H1 (cell line): Measurements from ENCODE around the gene PGBD4. TPM values are rescaled to one million over a fixed set of nuclear protein-coding genes. Genes with fewer than 3 reads are reported as not detected.
A peak's percentile ranks its signal among the peaks of the same experiment; 100 is the strongest.

Experiments used
- CTCF ChIA-PET: fragments of 300-600 bp; sonication (Branson Sonifier 250); formaldehyde crosslinking; loops from one replicate; lab custom pipeline; 2021; ENCODE audit not compliant: partially characterized antibody; lab: Charles Lee
- POLR2A ChIA-PET: fragments of 300-600 bp; sonication (Branson Sonifier 250); formaldehyde crosslinking; loops from one replicate; lab custom pipeline; 2021; ENCODE audit warnings: inconsistent platforms; ENCODE audit not compliant: partially characterized antibody; lab: Charles Lee
- DNase-seq, 2 experiments: peaks; one replicate each; pipeline versions ENCODE4 v3.0.0 to v3.0.0-alpha.2; 2010 to 2022; ENCODE audit warnings: low spot score in 2 of 2, low read depth in 1 of 2, mixed read lengths in 1 of 2
- FAIRE-seq: peaks from 2 replicates; lab custom pipeline; 2011; peaks lifted over from hg19 to GRCh38; lab: Jason Lieb, UNC
- H2AFZ ChIP-seq: 2 replicates; pipeline ENCODE4 v1.8.1; 2012; ENCODE audit warnings: low read length, inconsistent platforms
- H2AK5ac ChIP-seq: 2 replicates; pipeline ENCODE4 v1.6.1; 2013; ENCODE audit warnings: low read depth, low read length
- H2BK120ac ChIP-seq: replicated peaks from 2 replicates; pipeline ENCODE3; 2013; ENCODE audit warnings: low read depth, low read length, inconsistent platforms
- H2BK12ac ChIP-seq: 2 replicates; pipeline ENCODE4 v1.6.1; 2013; ENCODE audit warnings: low read depth, low read length
- H2BK15ac ChIP-seq: 2 replicates; pipeline ENCODE4 v1.6.1; 2013; ENCODE audit warnings: low read length
- H2BK20ac ChIP-seq: 2 replicates; pipeline ENCODE4 v1.6.1; 2013; ENCODE audit warnings: low read length
- H2BK5ac ChIP-seq: 2 replicates; pipeline ENCODE4 v1.6.1; 2013; ENCODE audit warnings: low read depth, low read length
- H3K14ac ChIP-seq: 2 replicates; pipeline ENCODE4 v1.6.1; 2013; ENCODE audit warnings: inconsistent platforms; ENCODE audit not compliant: insufficient read length
- H3K18ac ChIP-seq: 2 replicates; pipeline ENCODE4 v1.6.1; 2013; ENCODE audit warnings: low read length; ENCODE audit errors: extremely low read depth
- H3K23ac ChIP-seq: 2 replicates; pipeline ENCODE4 v1.6.1; 2013; ENCODE audit warnings: inconsistent platforms; ENCODE audit not compliant: insufficient read length
- H3K23me2 ChIP-seq: 2 replicates; pipeline ENCODE4 v1.6.1; 2013; ENCODE audit warnings: low read depth, low read length
- H3K27ac ChIP-seq: 2 replicates; pipeline ENCODE4 v1.6.1; 2011; ENCODE audit warnings: low read depth, low read length, inconsistent platforms
- H3K27me3 ChIP-seq, 4 experiments: replicated peaks in 1 of 4; 1 replicate in 1 of 4; 2 replicates in 3 of 4; pipeline versions ENCODE4 v1.6.1 to v1.8.1; 2011 to 2013; ENCODE audit warnings: low read length in 3 of 4, mild to moderate bottlenecking in 3 of 4, inconsistent platforms in 2 of 4, mixed read lengths in 2 of 4, moderate library complexity in 1 of 4; ENCODE audit not compliant: control insufficient read depth in 3 of 4, insufficient read depth in 3 of 4; ENCODE audit errors: extremely low read depth in 1 of 4
- H3K36me3 ChIP-seq, 4 experiments: 2 replicates each; pipeline versions ENCODE4 v1.6.1 to v1.8.1; 2011 to 2013; ENCODE audit warnings: mild to moderate bottlenecking in 4 of 4, low read length in 3 of 4, moderate library complexity in 2 of 4, control low read depth in 1 of 4, inconsistent platforms in 1 of 4; ENCODE audit not compliant: insufficient read depth in 4 of 4, control insufficient read depth in 2 of 4
- H3K4ac ChIP-seq: replicated peaks from 2 replicates; pipeline ENCODE3; 2013; ENCODE audit warnings: low read length, low read depth, mixed read lengths, inconsistent platforms; ENCODE audit not compliant: insufficient read length
- H3K4me1 ChIP-seq, 4 experiments: replicated peaks in 1 of 4; 1 replicate in 1 of 4; 2 replicates in 3 of 4; pipeline versions ENCODE4 v1.6.1 to v1.8.1; 2011 to 2013; ENCODE audit warnings: low read length in 3 of 4, inconsistent platforms in 2 of 4, mixed read lengths in 1 of 4; ENCODE audit not compliant: insufficient read depth in 4 of 4, control insufficient read depth in 3 of 4
- H3K4me2 ChIP-seq, 2 experiments: 2 replicates each; pipeline versions ENCODE4 v1.6.1 to v1.8.1; 2011 to 2013; ENCODE audit warnings: low read depth in 2 of 2, low read length in 2 of 2, control low read depth in 1 of 2, inconsistent platforms in 1 of 2, mild to moderate bottlenecking in 1 of 2; ENCODE audit not compliant: insufficient read depth in 1 of 2
- H3K4me3 ChIP-seq, 4 experiments: fragments of 200-600, 300-600 bp in 1 of 4; sonication (generic), shearing (Covaris generic), sonication (Bioruptor Twin) in 1 of 4; 2 replicates each; pipeline versions ENCODE4 v1.5.1 to v1.8.1; 2011 to 2016; ENCODE audit warnings: low read length in 4 of 4, low read depth in 3 of 4, control low read depth in 2 of 4, inconsistent platforms in 2 of 4, mild to moderate bottlenecking in 2 of 4, mixed read lengths in 1 of 4, moderate library complexity in 1 of 4; ENCODE audit not compliant: insufficient read depth in 2 of 4; ENCODE audit errors: extremely low read depth in 1 of 4
- H3K56ac ChIP-seq: replicated peaks from 2 replicates; pipeline ENCODE3; 2013; ENCODE audit warnings: low read depth, mild to moderate bottlenecking, mixed read lengths, low read length, inconsistent platforms; ENCODE audit not compliant: insufficient read length
- H3K79me1 ChIP-seq: 2 replicates; pipeline ENCODE4 v1.6.1; 2013; ENCODE audit warnings: low read depth, low read length, control low read depth
- H3K79me2 ChIP-seq, 2 experiments: 2 replicates each; pipeline versions ENCODE4 v1.6.1 to v1.8.1; 2012 to 2013; ENCODE audit warnings: low read length in 2 of 2, mild to moderate bottlenecking in 2 of 2, inconsistent platforms in 1 of 2; ENCODE audit not compliant: insufficient read depth in 2 of 2, control insufficient read depth in 1 of 2
- H3K9ac ChIP-seq, 4 experiments: replicated peaks in 1 of 4; 1 replicate in 1 of 4; 2 replicates in 3 of 4; pipeline versions ENCODE4 v1.6.1 to v1.8.1; 2011 to 2013; ENCODE audit warnings: low read depth in 3 of 4, low read length in 3 of 4, control low read depth in 2 of 4, mild to moderate bottlenecking in 2 of 4, moderate library complexity in 2 of 4, inconsistent platforms in 1 of 4; ENCODE audit errors: extremely low read depth in 1 of 4
- H3K9me3 ChIP-seq, 2 experiments: 2 replicates each; pipeline versions ENCODE4 v1.6.1 to v1.8.1; 2012 to 2013; ENCODE audit warnings: mild to moderate bottlenecking in 2 of 2, moderate library complexity in 2 of 2, control low read depth in 1 of 2, inconsistent platforms in 1 of 2, low read depth in 1 of 2, low read length in 1 of 2, mixed read lengths in 1 of 2; ENCODE audit not compliant: insufficient read depth in 2 of 2
- H4K20me1 ChIP-seq, 2 experiments: replicated peaks in 1 of 2; 2 replicates each; pipeline versions ENCODE3 to v1.8.1; 2011 to 2013; ENCODE audit warnings: inconsistent platforms in 2 of 2, low read length in 2 of 2, mild to moderate bottlenecking in 1 of 2; ENCODE audit not compliant: insufficient read depth in 2 of 2, control insufficient read depth in 1 of 2
- H4K5ac ChIP-seq: 2 replicates; pipeline ENCODE4 v1.6.1; 2013; ENCODE audit warnings: low read length, low read depth, mixed read lengths, inconsistent platforms; ENCODE audit not compliant: insufficient read length
- H4K8ac ChIP-seq: 2 replicates; pipeline ENCODE4 v1.8.0; 2013; ENCODE audit warnings: mild to moderate bottlenecking, moderate library complexity, low read length, inconsistent platforms; ENCODE audit not compliant: insufficient read depth; ENCODE audit errors: extremely low read depth
- H4K91ac ChIP-seq: replicated peaks from 2 replicates; pipeline ENCODE3; 2013; ENCODE audit warnings: low read length, mixed read lengths, inconsistent platforms; ENCODE audit not compliant: insufficient read length
- RFX5 ChIP-seq: IDR thresholded peaks from 2 replicates; pipeline ENCODE4 v1.6.1; 2011; ENCODE audit warnings: low read depth, low read length, improper control_type of control experiment, borderline replicate concordance
- TEAD4 ChIP-seq: IDR thresholded peaks from 2 replicates; pipeline ENCODE4 v1.6.1; 2012; ENCODE audit warnings: low read depth, low read length, inconsistent platforms, mixed read lengths
- WGBS, 2 experiments: shearing (Covaris generic) in 1 of 2; methylation state at CpG; one replicate each; pipeline versions ENCODE4 v1.1.6 to v1.1.7; 2013 to 2015; ENCODE audit warnings: low lambda C conversion rate in 2 of 2, mixed read lengths in 2 of 2, inconsistent platforms in 1 of 2, low coverage in 1 of 2, missing lambda C conversion rate in 1 of 2; ENCODE audit not compliant: insufficient replicate concordance in 2 of 2, insufficient coverage in 1 of 2, insufficient read length in 1 of 2; ENCODE audit errors: extremely low coverage in 1 of 2, missing lambda C conversion rate in 1 of 2; 5-methylcytosine and 5-hydroxymethylcytosine counted together
- polyA plus RNA-seq, 7 experiments: library from polyadenylated mRNA; depleted of rRNA in 3 of 7; stranded (reverse) in 5 of 7; unstranded in 2 of 7; fragments of >200 nt in 5 of 7; fragments of 200-250 nt in 2 of 7; gene quantifications; 1 replicate in 5 of 7; 2 replicates in 1 of 7; 4 replicates in 1 of 7; pipeline versions ENCODE4 v1.2.1 to v1.2.3, GENCODE V29; 2011 to 2013; ENCODE audit warnings: missing spikeins in 2 of 7, mixed read lengths in 2 of 7
- total RNA-seq: library from RNA; stranded (reverse); fragmentation: NEBNext Ultra II Directional; extraction: Animal tissue kit (Norgen Biotek cat#: 25700); gene quantifications from 2 replicates; pipeline ENCODE4 v1.2.1, GENCODE V29; 2021

PGBD4 gene
- total and polyA plus RNA-seq, 2 of the 8 experiments (the other 6 are each of a cell fraction or from before 2014, with no cell fraction given) = 0.68 to 0.76 TPM

- Histone ChIP-seq H4K5ac (no peak overlapping the region), H2BK120ac (no peak overlapping the region), H3K4ac (no peak overlapping the region), H3K23me2 (no peaks in the 10 kb centered on the region; the same call in 1 of the 2 replicates), H4K8ac (no peak overlapping the region), H3K14ac (no peak overlapping the region), H3K27ac (no peak overlapping the region), H3K23ac (no peak overlapping the region), H3K4me1 (peaks cover 0 to 6% (median under 1%) of the 10 kb centered on the region in 4 experiments; a peak in 4 of 7 replicates), H3K18ac (no peak overlapping the region), H2AFZ (no peak overlapping the region), H3K9me3 (no peaks in the 10 kb centered on the region), H3K4me2 (no peak overlapping the region), H3K36me3 (peaks cover 0 to 35% (median 5%) of the 10 kb centered on the region in 4 experiments; a peak in 6 of 8 replicates), H3K79me1 (no peaks in the 10 kb centered on the region), H4K20me1 (no peaks in the 10 kb centered on the region), H2BK5ac (no peak overlapping the region)
- FAIRE-seq = no peak
- CTCF ChIA-PET = interaction anchor here (1.3 to 3.9 kb wide), 4 partner anchors 10 to 46 kb away, joined by 3 to 21 read pairs (median 6); no protein-coding TSS in a partner anchor
- peak; percentile 83 for TF ChIP-seq RFX5
- TF ChIP-seq TEAD4 = no peak
- TF ChIP-seq, all 59 proteins: peak for 1
- no peaks in the 10 kb centered on the region for H3K79me2 ChIP-seq
- POLR2A ChIA-PET = no interaction called here
- 89% methylated on average over 7 of the region's 7 CpGs; no CpG with 5 or more reads in 1 of the 2 experiments for WGBS, 2 experiments
- H3K56ac ChIP-seq = no peak overlapping the region
- H4K91ac ChIP-seq = no peak overlapping the region
- no peak for DNase-seq
- no peak overlapping the region for H2BK20ac ChIP-seq
- no peak overlapping the region for H2BK15ac ChIP-seq
- H2AK5ac ChIP-seq = no peak overlapping the region
- no peak overlapping the region for H3K9ac ChIP-seq
- H3K27me3 ChIP-seq = no peaks in the 10 kb centered on the region
- H2BK12ac ChIP-seq = no peak overlapping the region
- no peak overlapping the region for H3K4me3 ChIP-seq
These were observed 54.0 kb downstream of the PGBD4 start for GRCh38 chr15:34155859-34156258.

Other genes starting within 250 kb of the PGBD4 start
- gene CHRM5, start 133.6 kb upstream of the PGBD4 start, total RNA-seq = not detected in 2 replicates
- not detected in 2 replicates for gene CHRM5, start 133.6 kb upstream of the PGBD4 start, polyA plus RNA-seq (2011; rRNA removed)
- 14.6 and 17.0 TPM in 2 replicates for gene AVEN, start 62.9 kb upstream of the PGBD4 start, total RNA-seq
- 3.7 and 5.5 TPM in 2 replicates for gene AVEN, start 62.9 kb upstream of the PGBD4 start, polyA plus RNA-seq (2011; rRNA removed)
- gene EMC7, start 221 bp upstream of the PGBD4 start, total RNA-seq = 39.0 TPM in 2 replicates
- 15.5 and 29.0 TPM in 2 replicates for gene EMC7, start 221 bp upstream of the PGBD4 start, polyA plus RNA-seq (2011; rRNA removed)
- 50.3 and 51.4 TPM in 2 replicates for gene KATNBL1, start 108.0 kb downstream of the PGBD4 start, total RNA-seq
- 9.4 and 14.2 TPM in 2 replicates for gene KATNBL1, start 108.0 kb downstream of the PGBD4 start, polyA plus RNA-seq (2011; rRNA removed)
- 87.5 and 93.3 TPM in 2 replicates for gene EMC4, start 122.9 kb downstream of the PGBD4 start, total RNA-seq
- 70.3 and 89.9 TPM in 2 replicates for gene EMC4, start 122.9 kb downstream of the PGBD4 start, polyA plus RNA-seq (2011; rRNA removed)
- gene SLC12A6, start 235.7 kb downstream of the PGBD4 start, total RNA-seq = 11.1 and 11.3 TPM in 2 replicates
- 8.3 and 9.2 TPM in 2 replicates for gene SLC12A6, start 235.7 kb downstream of the PGBD4 start, polyA plus RNA-seq (2011; rRNA removed)
- 285 and 297 TPM in 2 replicates for gene NOP10, start 241.1 kb downstream of the PGBD4 start, total RNA-seq
- gene NOP10, start 241.1 kb downstream of the PGBD4 start, polyA plus RNA-seq (2011; rRNA removed) = 682 and 981 TPM in 2 replicates
- 0.60 and 0.61 TPM in 2 replicates for gene NUTM1, start 241.2 kb downstream of the PGBD4 start, total RNA-seq
- gene NUTM1, start 241.2 kb downstream of the PGBD4 start, polyA plus RNA-seq (2011; rRNA removed) = 0.39 and 0.50 TPM in 2 replicates